H1 (cell line): ENCODE results near the gene KLRC2. TPM values are rescaled to one million over a fixed set of nuclear protein-coding genes. Genes with fewer than 3 reads are reported as not detected.
"Not testable (repeated sequence)": the region's sequence is repeated elsewhere in the genome, so short reads cannot be mapped to it uniquely, and the experiment has no call there.

ENCODE experiments used
- CTCF ChIA-PET: fragments of 300-600 bp; sonication (Branson Sonifier 250); formaldehyde crosslinking; loops from one replicate; lab custom pipeline; 2021; ENCODE audit not compliant: partially characterized antibody; lab: Charles Lee
- POLR2A ChIA-PET: fragments of 300-600 bp; sonication (Branson Sonifier 250); formaldehyde crosslinking; loops from one replicate; lab custom pipeline; 2021; ENCODE audit warnings: inconsistent platforms; ENCODE audit not compliant: partially characterized antibody; lab: Charles Lee
- DNase-seq, 2 experiments: peaks; one replicate each; pipeline versions ENCODE4 v3.0.0 to v3.0.0-alpha.2; 2010 to 2022; ENCODE audit warnings: low spot score in 2 of 2, low read depth in 1 of 2, mixed read lengths in 1 of 2
- FAIRE-seq: peaks from 2 replicates; lab custom pipeline; 2011; peaks lifted over from hg19 to GRCh38; lab: Jason Lieb, UNC
- H2AFZ ChIP-seq: 2 replicates; pipeline ENCODE4 v1.8.1; 2012; ENCODE audit warnings: low read length, inconsistent platforms
- H2AK5ac ChIP-seq: 2 replicates; pipeline ENCODE4 v1.6.1; 2013; ENCODE audit warnings: low read depth, low read length
- H2BK120ac ChIP-seq: replicated peaks from 2 replicates; pipeline ENCODE3; 2013; ENCODE audit warnings: low read depth, low read length, inconsistent platforms
- H2BK12ac ChIP-seq: 2 replicates; pipeline ENCODE4 v1.6.1; 2013; ENCODE audit warnings: low read depth, low read length
- H2BK15ac ChIP-seq: 2 replicates; pipeline ENCODE4 v1.6.1; 2013; ENCODE audit warnings: low read length
- H2BK20ac ChIP-seq: 2 replicates; pipeline ENCODE4 v1.6.1; 2013; ENCODE audit warnings: low read length
- H2BK5ac ChIP-seq: 2 replicates; pipeline ENCODE4 v1.6.1; 2013; ENCODE audit warnings: low read depth, low read length
- H3K14ac ChIP-seq: 2 replicates; pipeline ENCODE4 v1.6.1; 2013; ENCODE audit warnings: inconsistent platforms; ENCODE audit not compliant: insufficient read length
- H3K18ac ChIP-seq: 2 replicates; pipeline ENCODE4 v1.6.1; 2013; ENCODE audit warnings: low read length; ENCODE audit errors: extremely low read depth
- H3K23ac ChIP-seq: 2 replicates; pipeline ENCODE4 v1.6.1; 2013; ENCODE audit warnings: inconsistent platforms; ENCODE audit not compliant: insufficient read length
- H3K23me2 ChIP-seq: 2 replicates; pipeline ENCODE4 v1.6.1; 2013; ENCODE audit warnings: low read depth, low read length
- H3K27ac ChIP-seq: 2 replicates; pipeline ENCODE4 v1.6.1; 2011; ENCODE audit warnings: low read depth, low read length, inconsistent platforms
- H3K27me3 ChIP-seq, 4 experiments: replicated peaks in 1 of 4; 1 replicate in 1 of 4; 2 replicates in 3 of 4; pipeline versions ENCODE4 v1.6.1 to v1.8.1; 2011 to 2013; ENCODE audit warnings: low read length in 3 of 4, mild to moderate bottlenecking in 3 of 4, inconsistent platforms in 2 of 4, mixed read lengths in 2 of 4, moderate library complexity in 1 of 4; ENCODE audit not compliant: control insufficient read depth in 3 of 4, insufficient read depth in 3 of 4; ENCODE audit errors: extremely low read depth in 1 of 4
- H3K36me3 ChIP-seq, 4 experiments: 2 replicates each; pipeline versions ENCODE4 v1.6.1 to v1.8.1; 2011 to 2013; ENCODE audit warnings: mild to moderate bottlenecking in 4 of 4, low read length in 3 of 4, moderate library complexity in 2 of 4, control low read depth in 1 of 4, inconsistent platforms in 1 of 4; ENCODE audit not compliant: insufficient read depth in 4 of 4, control insufficient read depth in 2 of 4
- H3K4ac ChIP-seq: replicated peaks from 2 replicates; pipeline ENCODE3; 2013; ENCODE audit warnings: low read length, low read depth, mixed read lengths, inconsistent platforms; ENCODE audit not compliant: insufficient read length
- H3K4me1 ChIP-seq, 4 experiments: replicated peaks in 1 of 4; 1 replicate in 1 of 4; 2 replicates in 3 of 4; pipeline versions ENCODE4 v1.6.1 to v1.8.1; 2011 to 2013; ENCODE audit warnings: low read length in 3 of 4, inconsistent platforms in 2 of 4, mixed read lengths in 1 of 4; ENCODE audit not compliant: insufficient read depth in 4 of 4, control insufficient read depth in 3 of 4
- H3K4me2 ChIP-seq, 2 experiments: 2 replicates each; pipeline versions ENCODE4 v1.6.1 to v1.8.1; 2011 to 2013; ENCODE audit warnings: low read depth in 2 of 2, low read length in 2 of 2, control low read depth in 1 of 2, inconsistent platforms in 1 of 2, mild to moderate bottlenecking in 1 of 2; ENCODE audit not compliant: insufficient read depth in 1 of 2
- H3K4me3 ChIP-seq, 4 experiments: fragments of 200-600, 300-600 bp in 1 of 4; sonication (generic), shearing (Covaris generic), sonication (Bioruptor Twin) in 1 of 4; 2 replicates each; pipeline versions ENCODE4 v1.5.1 to v1.8.1; 2011 to 2016; ENCODE audit warnings: low read length in 4 of 4, low read depth in 3 of 4, control low read depth in 2 of 4, inconsistent platforms in 2 of 4, mild to moderate bottlenecking in 2 of 4, mixed read lengths in 1 of 4, moderate library complexity in 1 of 4; ENCODE audit not compliant: insufficient read depth in 2 of 4; ENCODE audit errors: extremely low read depth in 1 of 4
- H3K56ac ChIP-seq: replicated peaks from 2 replicates; pipeline ENCODE3; 2013; ENCODE audit warnings: low read depth, mild to moderate bottlenecking, mixed read lengths, low read length, inconsistent platforms; ENCODE audit not compliant: insufficient read length
- H3K79me1 ChIP-seq: 2 replicates; pipeline ENCODE4 v1.6.1; 2013; ENCODE audit warnings: low read depth, low read length, control low read depth
- H3K79me2 ChIP-seq, 2 experiments: 2 replicates each; pipeline versions ENCODE4 v1.6.1 to v1.8.1; 2012 to 2013; ENCODE audit warnings: low read length in 2 of 2, mild to moderate bottlenecking in 2 of 2, inconsistent platforms in 1 of 2; ENCODE audit not compliant: insufficient read depth in 2 of 2, control insufficient read depth in 1 of 2
- H3K9ac ChIP-seq, 4 experiments: replicated peaks in 1 of 4; 1 replicate in 1 of 4; 2 replicates in 3 of 4; pipeline versions ENCODE4 v1.6.1 to v1.8.1; 2011 to 2013; ENCODE audit warnings: low read depth in 3 of 4, low read length in 3 of 4, control low read depth in 2 of 4, mild to moderate bottlenecking in 2 of 4, moderate library complexity in 2 of 4, inconsistent platforms in 1 of 4; ENCODE audit errors: extremely low read depth in 1 of 4
- H3K9me3 ChIP-seq, 2 experiments: 2 replicates each; pipeline versions ENCODE4 v1.6.1 to v1.8.1; 2012 to 2013; ENCODE audit warnings: mild to moderate bottlenecking in 2 of 2, moderate library complexity in 2 of 2, control low read depth in 1 of 2, inconsistent platforms in 1 of 2, low read depth in 1 of 2, low read length in 1 of 2, mixed read lengths in 1 of 2; ENCODE audit not compliant: insufficient read depth in 2 of 2
- H4K20me1 ChIP-seq, 2 experiments: replicated peaks in 1 of 2; 2 replicates each; pipeline versions ENCODE3 to v1.8.1; 2011 to 2013; ENCODE audit warnings: inconsistent platforms in 2 of 2, low read length in 2 of 2, mild to moderate bottlenecking in 1 of 2; ENCODE audit not compliant: insufficient read depth in 2 of 2, control insufficient read depth in 1 of 2
- H4K5ac ChIP-seq: 2 replicates; pipeline ENCODE4 v1.6.1; 2013; ENCODE audit warnings: low read length, low read depth, mixed read lengths, inconsistent platforms; ENCODE audit not compliant: insufficient read length
- H4K8ac ChIP-seq: 2 replicates; pipeline ENCODE4 v1.8.0; 2013; ENCODE audit warnings: mild to moderate bottlenecking, moderate library complexity, low read length, inconsistent platforms; ENCODE audit not compliant: insufficient read depth; ENCODE audit errors: extremely low read depth
- H4K91ac ChIP-seq: replicated peaks from 2 replicates; pipeline ENCODE3; 2013; ENCODE audit warnings: low read length, mixed read lengths, inconsistent platforms; ENCODE audit not compliant: insufficient read length
- whole genome bisulfite sequencing, 2 experiments: shearing (Covaris generic) in 1 of 2; methylation state at CpG; one replicate each; pipeline versions ENCODE4 v1.1.6 to v1.1.7; 2013 to 2015; ENCODE audit warnings: low lambda C conversion rate in 2 of 2, mixed read lengths in 2 of 2, inconsistent platforms in 1 of 2, low coverage in 1 of 2, missing lambda C conversion rate in 1 of 2; ENCODE audit not compliant: insufficient replicate concordance in 2 of 2, insufficient coverage in 1 of 2, insufficient read length in 1 of 2; ENCODE audit errors: extremely low coverage in 1 of 2, missing lambda C conversion rate in 1 of 2; 5-methylcytosine and 5-hydroxymethylcytosine counted together
- polyA plus RNA-seq, 7 experiments: library from polyadenylated mRNA; depleted of rRNA in 3 of 7; stranded (reverse) in 5 of 7; unstranded in 2 of 7; fragments of >200 nt in 5 of 7; fragments of 200-250 nt in 2 of 7; gene quantifications; 1 replicate in 5 of 7; 2 replicates in 1 of 7; 4 replicates in 1 of 7; pipeline versions ENCODE4 v1.2.1 to v1.2.3, GENCODE V29; 2011 to 2013; ENCODE audit warnings: missing spikeins in 2 of 7, mixed read lengths in 2 of 7
- total RNA-seq: library from RNA; stranded (reverse); fragmentation: NEBNext Ultra II Directional; extraction: Animal tissue kit (Norgen Biotek cat#: 25700); gene quantifications from 2 replicates; pipeline ENCODE4 v1.2.1, GENCODE V29; 2021

KLRC2 gene
- total and polyA plus RNA-seq, 2 of the 8 experiments (the other 6 are each of a cell fraction or from before 2014, with no cell fraction given): not detected

DNA sequence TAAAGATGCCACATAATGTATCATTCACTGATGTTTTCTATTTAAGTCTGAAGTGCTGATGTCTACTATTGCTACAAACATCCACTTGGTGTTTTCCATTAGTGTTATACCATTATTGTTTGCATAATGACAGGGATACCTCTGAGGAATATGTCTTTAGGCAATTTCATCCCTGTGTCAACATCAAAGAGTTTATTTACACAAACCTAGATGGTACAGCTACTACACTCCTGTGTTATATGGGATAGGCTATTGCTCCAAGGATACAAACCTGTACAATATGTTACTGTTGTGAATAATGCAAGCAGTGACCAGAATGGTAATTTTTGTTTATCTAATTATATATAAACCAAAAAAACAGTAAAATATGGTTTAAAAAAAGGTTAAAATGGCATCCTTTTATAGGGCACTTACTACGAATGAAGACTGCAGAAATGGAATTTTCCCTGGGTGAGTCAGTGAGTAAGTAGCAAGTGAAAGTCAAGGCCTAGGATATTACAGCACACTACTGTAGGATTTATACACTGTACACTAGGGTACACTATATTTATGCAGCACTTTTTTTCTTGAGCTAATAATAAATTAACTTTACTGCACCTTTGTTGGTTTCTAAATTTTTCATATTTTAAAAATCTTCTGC is 11.4 kb downstream of the KLRC2 start:
- H3K9me3 ChIP-seq, H3K27ac ChIP-seq, H2BK120ac ChIP-seq, H3K4me3 ChIP-seq, H3K36me3 ChIP-seq, H3K23me2 ChIP-seq, H3K23ac ChIP-seq, H2BK5ac ChIP-seq, H2BK12ac ChIP-seq, H3K27me3 ChIP-seq, POLR2A ChIA-PET, H3K4me1 ChIP-seq, H3K56ac ChIP-seq, H4K5ac ChIP-seq, H3K79me1 ChIP-seq, H4K20me1 ChIP-seq, H3K4me2 ChIP-seq, H2AFZ ChIP-seq, H3K18ac ChIP-seq, H4K8ac ChIP-seq, H3K14ac ChIP-seq, H4K91ac ChIP-seq, H3K4ac ChIP-seq, CTCF ChIA-PET, H3K79me2 ChIP-seq, H2BK15ac ChIP-seq, DNase-seq, H3K9ac ChIP-seq, H2BK20ac ChIP-seq, H2AK5ac ChIP-seq, FAIRE-seq: not testable (repeated sequence)
- WGBS, 2 experiments: 81% methylated on average over 1 of the region's 1 CpG; no CpG with 5 or more reads in 1 of the 2 experiments

- H3K9ac ChIP-seq, DNase-seq, H2AFZ ChIP-seq, H3K9me3 ChIP-seq, H3K27me3 ChIP-seq, CTCF ChIA-PET, H3K23ac ChIP-seq, H3K79me2 ChIP-seq, H3K79me1 ChIP-seq, H3K23me2 ChIP-seq, H4K8ac ChIP-seq, H3K36me3 ChIP-seq, H3K4me1 ChIP-seq, H2BK20ac ChIP-seq, H2AK5ac ChIP-seq, H4K20me1 ChIP-seq, H3K56ac ChIP-seq, H4K5ac ChIP-seq, H2BK5ac ChIP-seq, H2BK120ac ChIP-seq, H2BK15ac ChIP-seq, H3K14ac ChIP-seq, H4K91ac ChIP-seq, H3K4me2 ChIP-seq, H3K18ac ChIP-seq, H3K4me3 ChIP-seq, POLR2A ChIA-PET, H2BK12ac ChIP-seq, H3K4ac ChIP-seq, H3K27ac ChIP-seq: not testable (repeated sequence)
- peak; percentile 91 for FAIRE-seq
- 50% methylated on average over 2 of the region's 3 CpGs; no CpG with 5 or more reads in 1 of the 2 experiments for WGBS, 2 experiments
Measured at GRCh38 chr12:10422159-10422558, 13.7 kb downstream of the KLRC2 start.
